HG03159 (cell line): ENCODE results near the gene NACC2.

Experiments used
- ATAC-seq: cut with Tn5 transposase; IDR thresholded peaks from one replicate; pipeline ENCODE4 v1.9.1; 2021; ENCODE audit warnings: mild to moderate bottlenecking, moderate library complexity; ENCODE audit not compliant: unreplicated experiment

The NACC2 gene

DNA sequence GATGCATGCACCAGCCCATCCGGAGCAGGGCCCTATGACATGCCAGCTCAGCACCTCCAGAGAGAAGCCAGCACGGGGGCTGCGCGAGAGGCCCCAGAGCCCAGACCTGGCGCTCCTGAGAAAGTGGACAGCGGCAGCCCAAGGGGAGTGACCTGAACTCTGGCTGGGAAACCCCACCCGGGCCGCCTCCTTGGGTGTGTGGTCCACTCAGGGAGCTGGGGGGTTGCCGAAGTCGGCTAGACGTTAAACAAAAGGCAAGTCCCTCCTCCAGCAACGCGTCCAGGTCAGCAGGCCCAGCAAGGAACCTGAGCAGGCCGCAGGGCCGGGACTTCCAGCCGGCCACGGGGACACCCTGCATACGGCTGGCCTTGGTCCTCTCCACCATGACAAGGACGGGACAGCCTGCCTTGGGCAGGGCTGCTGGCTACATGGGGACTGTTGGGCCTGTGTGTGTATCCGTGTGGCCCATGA, 35.7 kb downstream of the NACC2 start:
- ATAC-seq: no peak

DNA sequence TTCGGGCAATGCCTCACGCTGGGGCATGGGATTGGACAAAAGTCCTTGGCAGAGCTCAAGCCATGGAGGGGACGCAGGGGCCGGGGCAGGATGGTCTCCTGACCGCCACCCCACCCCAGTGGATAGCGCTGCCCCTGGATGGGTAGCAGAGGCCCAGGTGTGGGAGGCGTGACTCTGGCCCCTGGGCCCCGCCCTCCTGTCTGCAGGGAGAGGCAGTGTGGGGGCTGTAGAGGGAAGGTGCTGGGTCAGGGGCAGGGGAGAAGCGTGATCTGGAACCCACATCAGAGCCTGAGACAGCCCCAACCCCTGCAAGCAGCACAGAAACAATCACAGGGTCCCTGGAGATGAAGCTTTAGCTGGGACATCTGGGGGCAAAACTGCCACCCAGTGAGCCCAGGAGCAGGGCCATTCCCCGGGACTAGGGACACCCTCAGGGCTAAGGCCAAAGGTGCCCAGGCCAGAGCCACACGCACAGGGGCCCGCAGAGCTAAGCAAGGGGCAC, 36.2 kb downstream of the NACC2 start:
- ATAC-seq: no peak

DNA sequence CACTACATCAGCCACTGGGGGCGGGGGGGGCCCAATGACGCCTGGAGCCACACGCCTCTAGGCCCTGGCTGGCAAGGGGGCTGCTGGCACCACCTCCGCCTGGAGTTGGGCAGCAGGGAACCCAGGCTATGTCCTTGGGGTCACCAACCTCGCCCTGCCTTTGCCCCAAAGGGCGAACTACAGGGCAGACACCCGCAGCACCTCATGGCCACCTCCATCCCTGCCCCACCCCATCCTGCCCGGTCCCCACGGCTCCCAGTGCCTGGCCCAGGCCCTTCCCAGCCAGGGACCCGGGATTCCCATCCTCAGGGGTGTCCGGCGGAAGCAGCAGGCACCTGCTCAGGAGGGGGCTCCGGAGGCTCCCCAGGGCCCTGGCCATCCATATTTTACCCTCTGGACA, 37.0 kb downstream of the NACC2 start:
- no peak for ATAC-seq

DNA sequence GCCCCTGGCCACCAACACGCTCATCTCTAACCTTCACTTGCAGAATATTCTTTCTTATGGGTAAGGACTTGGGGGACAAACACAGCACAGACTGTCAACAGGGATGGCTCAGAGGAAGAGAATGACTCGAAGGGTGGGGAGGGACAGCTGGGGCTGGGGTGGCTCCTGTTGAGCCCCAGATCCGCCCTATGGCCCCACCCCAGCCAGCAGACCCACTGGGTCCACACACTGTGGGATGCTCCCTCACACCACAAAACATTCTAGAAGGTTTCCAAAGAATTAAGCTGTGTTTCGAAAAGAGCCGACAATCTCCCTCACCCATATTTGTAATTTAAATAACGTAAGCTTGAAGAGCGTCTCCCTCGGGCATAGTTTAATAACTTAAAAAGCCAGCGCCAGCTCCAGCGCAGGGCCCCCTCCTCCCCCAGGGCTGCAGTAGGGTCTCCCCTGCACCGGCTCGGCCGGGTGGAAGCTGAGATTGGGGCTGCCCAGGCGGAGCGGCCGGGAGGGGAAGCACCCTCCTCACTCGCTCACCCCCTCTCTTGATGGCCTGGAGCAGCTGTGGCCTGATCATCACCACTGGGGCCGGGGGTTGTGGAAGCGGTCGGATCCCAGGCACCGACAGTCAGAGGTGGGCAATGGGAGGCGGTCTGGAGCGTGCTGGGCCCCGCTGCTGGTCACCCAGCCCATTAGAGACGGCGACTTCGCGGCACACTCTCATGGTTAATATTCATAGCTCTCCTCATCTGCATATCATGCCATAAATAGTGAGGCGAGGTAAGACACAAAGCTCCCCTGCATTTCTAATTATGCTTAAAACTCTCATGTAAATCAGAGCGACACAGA, 37.6 kb downstream of the NACC2 start:
- no peak for ATAC-seq

DNA sequence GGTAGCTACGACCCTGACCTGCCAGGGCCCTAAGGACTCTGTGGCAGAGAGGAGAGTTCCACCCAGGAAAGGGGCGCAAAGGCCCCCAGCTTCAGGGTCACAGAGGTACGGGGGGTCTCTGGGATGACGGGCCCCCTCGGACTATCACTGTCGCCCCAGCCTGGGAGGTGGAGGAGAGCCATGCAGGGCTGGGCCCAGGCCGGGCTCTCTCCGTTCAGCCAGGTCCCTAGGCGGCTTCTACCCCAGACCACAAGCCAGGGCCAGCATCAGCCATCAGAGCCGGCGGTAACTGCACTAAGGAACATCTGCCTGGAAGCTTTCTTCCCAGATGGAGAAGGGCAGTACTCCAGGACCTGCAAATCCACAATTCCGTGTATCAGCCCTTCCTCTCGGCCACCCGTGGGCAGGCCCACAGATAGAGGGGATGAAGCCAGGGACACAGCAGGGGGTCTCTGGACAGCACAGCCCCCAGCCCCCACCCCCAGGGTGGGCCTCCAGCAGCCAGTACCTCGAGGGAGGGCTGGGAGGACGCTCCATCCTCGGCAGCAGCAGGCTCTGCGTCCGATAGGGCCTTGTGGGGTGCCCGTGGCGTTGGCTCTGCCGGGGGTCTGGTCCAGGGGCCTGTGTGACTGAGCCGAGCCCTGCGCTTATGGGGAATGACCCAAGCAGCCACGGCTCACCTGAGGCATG, 38.4 kb downstream of the NACC2 start:
- no peak for ATAC-seq

DNA sequence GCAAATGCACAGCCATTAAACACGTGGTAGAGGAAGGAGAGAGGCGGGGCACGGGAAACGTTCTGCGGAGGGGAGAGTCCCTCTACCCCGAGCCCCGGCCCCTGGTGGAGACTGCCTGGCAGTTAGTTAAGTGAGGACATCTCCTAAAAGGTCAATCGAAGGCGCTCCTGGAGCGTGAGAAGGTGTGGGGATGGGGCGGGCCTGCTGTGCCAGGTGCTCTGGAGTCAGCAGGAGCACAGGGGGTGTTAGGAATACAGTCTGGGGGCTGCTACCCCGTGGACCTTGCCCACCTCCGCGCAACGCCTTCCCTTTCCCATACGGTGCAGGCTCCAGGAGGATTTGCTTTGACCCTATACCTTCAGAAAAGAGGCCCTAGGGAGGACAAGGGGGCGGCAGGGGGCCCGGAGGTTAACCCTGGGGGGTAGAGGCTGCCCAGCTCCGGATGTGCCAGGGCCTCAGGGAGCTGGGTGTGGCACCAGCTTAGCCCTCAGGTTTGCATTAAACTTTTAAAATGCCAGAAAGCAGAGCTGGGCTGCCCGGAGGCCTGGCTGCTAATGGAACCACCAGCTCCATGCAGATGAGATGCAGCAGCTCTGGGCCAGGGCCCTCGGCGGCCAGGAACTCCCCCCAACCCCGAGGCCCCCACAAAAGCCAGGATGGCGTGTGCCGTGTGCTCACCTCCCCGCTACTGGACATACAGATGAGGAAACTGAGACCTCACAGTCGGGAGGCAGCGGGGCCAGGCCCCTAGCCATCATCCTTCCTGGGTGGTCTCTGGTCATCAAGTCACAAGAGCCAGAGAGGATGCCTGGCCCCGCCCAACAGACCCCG, 39.2 kb downstream of the NACC2 start:
- ATAC-seq: no peak

DNA sequence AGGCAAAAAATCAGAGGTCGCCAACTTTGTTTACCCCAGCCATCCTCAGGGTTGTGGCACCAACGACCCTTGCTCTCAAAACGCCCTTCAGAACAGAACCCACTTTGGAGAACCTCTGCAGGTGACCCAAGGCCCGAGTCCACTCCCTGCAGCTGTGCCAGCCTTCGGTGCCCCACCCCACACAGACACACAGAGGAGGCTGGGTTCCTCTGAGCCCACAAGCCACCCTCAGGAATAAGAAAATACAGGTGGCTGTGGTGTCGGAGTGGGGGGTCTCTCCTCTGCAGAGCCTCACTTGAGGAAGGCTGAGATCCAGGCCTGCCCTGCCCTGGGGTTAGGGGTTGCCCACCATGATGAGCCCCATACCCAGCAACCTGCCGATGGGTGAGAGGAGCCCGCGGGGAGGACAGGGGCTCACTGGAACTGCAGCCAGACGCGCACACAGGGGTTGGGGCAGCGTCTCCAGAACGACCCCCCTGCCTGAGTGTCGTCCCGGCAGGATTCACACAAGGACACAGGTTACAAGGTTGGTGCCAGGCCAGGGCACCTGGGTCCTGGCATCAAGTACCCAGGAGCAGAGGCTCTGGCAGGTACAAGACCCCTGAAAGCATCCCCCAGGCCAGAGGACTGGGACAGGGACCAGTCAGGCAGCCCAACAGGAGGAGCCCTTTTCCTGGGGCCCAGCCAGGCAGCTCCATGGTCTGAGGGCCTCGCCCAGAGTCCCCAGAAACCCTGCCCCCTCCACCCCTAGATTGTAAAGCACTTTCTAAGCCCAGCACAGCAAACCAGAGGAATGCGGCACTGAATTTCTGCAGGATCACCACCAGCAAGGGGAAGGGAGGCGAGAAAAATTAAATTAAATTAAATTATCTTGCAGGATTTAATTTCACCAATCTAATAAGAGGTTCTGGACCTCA, 40.0 kb downstream of the NACC2 start:
- no peak for ATAC-seq

DNA sequence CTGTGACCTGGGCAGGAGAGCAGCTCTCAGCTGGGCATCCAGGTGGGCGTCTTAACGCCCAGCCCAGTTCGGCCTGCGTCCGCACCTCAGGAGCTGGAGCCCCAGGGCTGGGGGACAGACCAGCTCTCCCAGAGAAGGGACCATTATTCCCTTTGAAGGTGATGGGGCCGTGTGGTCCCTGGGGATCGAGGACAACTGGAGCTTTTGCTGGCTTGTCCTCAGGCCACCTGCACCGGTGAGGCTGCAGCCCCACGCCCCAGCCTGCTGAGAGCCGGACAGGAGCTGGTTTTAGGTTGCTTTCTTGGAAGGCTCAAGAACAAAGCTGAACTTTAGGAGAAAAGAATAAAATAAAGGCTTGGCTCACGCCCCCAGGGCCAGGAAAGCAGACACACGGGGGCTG, 40.9 kb downstream of the NACC2 start:
- no peak for ATAC-seq

DNA sequence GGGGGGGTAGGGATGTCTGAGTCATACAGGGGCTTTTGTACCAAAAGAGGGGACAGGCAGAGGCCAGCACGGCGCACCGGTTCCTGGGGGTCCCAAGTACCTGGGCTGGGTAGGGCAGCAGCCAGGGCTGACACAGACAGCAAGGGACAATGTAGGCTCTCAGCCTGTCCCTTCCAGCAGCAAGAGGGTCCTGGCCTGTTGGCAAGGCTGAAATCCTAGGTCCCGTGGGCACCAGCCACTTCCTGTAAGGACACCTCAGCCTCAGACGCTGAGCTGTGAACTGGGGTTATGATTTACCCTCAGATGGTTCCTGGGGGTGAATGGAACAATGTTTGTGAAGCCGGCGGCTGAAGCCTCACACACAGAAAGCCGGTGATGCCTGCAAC, 41.3 kb downstream of the NACC2 start:
- no peak for ATAC-seq

DNA sequence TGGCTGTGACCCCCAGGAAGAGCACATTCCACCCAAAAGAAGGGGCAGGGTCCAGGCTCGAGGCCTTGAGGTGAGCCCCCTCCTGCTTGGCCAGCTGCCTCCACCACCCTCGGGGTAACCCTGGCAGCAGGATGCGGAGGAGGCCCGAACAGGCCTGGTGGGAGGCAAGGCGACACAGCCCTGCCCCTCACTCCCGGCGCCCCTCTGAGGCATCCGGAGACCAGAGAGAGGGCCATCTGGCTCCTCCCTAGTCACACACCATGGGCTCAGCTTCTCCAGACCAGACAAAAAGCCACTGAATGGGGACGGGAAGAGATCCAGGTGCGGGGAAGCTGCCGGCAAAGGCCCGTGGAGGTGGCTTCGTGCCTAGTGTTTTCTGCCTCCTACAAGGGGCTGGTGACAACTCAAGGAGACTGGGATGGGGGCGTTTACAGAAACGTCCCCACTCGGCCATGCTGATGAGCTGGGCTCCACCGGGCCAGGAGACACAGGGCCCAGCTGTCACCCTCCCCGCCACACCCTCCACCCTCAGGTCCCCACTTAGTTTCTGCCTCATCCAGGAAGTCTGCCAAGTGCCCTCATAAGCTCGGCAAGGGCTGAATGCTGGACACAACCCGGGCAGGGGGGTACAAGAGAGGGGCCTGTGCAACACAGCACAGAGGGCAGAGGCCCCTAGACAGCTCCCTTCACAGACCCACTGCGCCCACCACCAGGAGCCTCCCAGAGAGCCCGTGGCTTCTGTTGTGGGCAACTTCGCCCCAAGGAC, 41.9 kb downstream of the NACC2 start:
- no peak for ATAC-seq

DNA sequence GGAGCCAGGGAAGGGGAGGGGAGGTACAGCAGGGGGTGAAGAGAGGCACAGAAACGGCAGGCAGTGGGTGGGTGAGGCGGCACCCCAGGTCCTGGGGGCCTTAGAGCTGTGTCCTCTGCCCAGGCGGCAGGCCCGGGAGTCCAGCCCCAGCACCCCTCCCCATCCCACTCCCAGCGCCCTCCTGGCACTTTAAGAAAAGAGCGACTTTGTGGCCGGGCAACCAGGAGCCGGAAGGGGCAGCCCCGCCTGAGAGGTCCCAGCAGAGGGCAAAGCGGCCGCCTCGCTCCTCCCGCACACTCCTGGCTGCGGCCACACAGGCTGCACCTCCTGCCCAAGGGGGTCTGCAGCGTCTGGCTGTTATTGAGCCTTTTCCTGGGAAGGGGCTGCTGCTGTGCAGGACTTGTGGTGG, 42.6 kb downstream of the NACC2 start:
- ATAC-seq: no peak

DNA sequence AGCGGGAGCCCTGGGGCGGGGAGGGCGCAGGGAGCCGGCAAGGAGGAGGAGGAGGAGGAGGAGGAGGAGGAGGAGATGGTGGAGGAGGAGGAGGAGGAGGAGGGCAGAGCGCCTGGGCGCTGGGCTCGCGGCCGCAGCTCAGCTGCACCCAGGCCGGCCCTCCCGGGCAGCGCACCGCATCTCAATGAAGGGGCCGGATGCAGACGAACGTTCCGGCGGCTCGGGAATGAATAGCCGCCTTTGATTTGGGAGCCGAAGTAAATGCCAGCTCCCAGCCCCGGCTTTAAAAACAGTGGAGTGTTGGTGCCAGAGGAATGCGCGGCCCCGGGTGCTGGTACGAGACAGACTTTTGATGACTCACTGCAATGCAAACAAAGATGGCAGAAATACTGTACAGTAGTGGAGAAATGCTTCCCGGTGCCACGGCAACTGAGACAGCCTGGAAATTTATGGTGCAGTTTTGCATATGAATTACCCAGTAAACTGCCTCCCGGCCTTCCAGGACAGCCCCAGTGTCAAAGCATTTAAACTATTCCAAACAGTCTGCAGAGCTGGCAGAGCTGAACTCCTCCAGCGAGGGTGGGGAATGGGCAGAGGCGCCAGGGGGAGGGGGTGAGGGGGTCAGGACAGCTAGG, 43.1 kb downstream of the NACC2 start:
- no peak for ATAC-seq

DNA sequence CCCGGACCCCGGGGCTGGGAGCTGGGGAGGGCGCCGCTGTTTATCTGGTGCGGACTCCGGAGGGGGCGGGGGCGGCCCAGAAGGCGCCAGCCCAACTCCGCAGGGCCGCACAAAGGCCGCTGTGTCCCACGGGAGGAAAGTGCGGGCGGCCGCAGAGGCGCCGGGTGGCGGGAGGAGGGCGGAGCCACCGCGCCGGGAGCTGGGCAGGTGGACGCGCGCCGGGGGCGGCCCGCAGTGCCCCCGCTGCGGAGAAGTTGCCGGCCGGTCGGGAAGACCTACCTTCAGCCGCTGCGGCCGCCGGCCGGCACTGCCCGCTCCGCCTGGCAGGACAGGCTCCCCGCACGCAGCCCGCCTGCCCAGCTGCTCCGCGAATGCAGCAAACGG, 43.6 kb downstream of the NACC2 start:
- no peak for ATAC-seq

DNA sequence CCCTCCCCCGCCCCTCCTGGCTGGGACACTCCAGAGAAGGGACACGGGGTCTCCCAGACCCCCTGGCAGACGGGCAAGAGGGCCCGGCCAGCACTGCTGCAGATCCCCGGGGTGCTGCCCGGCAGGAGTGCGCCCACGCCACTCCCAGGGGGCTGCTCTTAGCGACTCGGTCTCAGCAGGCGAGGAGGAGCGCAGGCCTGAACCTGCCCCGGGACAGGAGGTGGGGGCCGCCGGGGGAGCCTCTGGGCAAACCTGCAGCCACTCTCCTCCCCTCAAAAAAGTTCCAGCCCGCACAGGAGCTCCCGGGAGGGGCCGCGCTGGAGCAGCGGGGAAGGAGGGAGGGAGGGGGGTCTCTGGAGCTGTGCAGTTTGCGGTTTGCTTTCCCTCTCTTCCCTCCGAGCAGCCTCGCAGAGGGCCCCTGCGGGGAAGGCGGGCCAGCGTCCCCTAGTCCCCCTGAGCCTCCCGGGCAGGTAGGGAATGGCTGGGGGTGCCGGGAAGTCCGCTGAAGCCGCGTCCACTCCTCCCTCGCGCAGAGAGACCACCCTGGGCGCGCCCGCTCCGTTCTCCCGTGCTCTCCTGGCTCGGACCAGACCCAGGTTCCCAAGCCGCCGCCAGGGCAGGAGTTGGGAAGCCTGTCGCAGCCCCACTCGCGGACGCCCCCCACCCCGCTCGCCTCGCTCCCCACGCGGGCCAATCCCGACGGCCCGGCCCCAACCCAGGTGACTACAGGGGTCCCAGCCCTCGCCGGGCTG, 44.2 kb downstream of the NACC2 start:
- no peak for ATAC-seq

DNA sequence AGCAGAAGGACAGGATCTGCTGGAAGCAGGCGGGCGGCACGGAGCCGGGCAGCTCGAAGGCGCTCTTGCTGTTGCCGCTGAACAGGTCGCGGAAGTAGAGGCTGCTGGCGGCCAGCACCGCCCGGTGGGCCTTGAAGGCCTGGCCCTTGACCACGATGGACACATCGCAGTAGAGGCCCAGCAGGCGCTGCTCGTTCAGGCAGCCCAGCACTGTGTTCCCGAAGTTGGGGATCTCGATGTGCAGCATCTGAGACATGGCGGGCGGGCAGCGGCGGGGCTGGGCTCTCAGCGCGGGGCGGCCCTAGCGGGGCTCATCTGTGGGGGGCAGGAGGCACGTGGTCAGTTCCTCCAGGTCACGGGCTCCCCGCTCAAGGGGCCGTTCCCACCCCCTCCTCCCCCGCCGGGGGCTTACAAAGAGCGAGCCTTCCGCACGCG, 44.8 kb downstream of the NACC2 start:
- ATAC-seq: no peak

DNA sequence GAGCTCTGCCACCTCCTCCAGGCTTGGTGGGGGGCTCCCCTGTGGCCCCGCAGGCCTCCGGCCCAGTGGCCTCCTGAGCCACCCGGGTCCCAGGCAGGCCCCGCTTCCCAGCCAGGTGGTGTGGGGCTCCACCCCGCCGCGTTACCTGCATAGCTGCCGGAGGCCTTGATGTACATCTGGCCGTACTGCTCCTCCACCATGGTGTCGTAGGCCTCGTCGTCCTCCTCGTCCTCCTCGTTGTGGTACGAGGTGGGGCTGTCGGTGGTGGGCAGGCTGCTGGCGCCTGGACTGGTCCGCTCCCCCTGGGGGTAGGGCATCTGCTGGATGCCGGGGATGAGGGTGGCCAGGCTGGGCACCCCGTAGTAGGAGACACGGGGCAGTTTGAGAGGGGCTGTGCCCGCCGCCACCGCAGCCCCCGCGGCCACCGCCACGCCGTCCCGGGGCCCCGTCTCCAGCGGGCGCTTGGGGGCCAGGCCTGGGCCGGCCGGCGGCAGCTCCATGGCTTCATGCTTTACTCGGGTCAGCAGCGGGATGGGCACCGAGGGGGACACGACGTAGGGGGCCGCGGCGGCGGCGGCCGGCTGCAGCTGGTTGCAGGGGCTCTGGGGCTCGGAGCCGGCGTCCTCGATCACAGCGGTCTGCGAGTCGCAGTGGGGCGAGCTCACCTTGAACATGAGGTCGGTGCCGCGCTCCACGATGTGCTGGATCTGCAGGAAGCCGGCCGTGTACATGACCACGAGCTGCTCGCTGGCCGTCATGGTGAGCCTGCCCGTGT, 45.4 kb downstream of the NACC2 start:
- no peak for ATAC-seq

DNA sequence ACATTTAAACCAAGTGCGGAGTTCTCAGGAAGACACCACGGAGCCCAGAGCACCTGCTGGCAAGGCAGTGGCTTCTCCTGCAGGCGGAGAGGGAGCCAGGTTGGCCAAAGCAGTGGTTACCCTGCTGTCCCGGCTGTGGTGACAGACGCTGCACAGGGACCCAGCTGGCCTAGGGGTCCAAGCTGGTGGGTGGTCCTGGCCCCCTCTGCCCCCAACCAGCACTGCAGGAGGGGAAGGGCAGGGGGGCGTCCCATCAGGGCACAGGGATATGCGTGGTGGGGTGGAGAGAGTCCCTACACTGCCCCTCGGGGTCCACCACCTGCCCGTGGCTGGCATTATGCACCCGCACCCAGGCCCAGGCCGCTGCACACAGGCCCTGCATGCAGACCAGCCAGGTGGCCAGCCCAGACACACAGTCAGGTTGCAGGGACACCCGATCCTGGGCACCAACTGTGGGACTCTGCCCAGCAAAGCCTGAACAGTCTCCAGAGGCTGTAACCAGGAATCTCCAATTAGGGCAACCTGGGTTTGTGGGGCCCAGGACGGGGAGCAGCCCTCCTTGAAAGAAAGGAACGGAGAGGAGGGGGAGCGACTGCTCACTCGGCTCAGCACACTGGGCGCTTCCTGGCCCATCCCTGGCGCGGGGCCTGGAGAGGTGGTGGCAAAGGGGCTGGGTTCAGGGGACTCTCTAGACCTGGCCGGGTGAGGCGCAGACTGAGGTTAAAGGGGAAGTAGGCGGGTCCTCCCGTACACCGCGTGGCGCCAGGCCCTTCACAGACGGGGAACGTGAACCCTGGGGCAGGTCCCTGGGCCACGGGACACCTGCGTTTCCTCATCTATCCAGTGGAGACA, 46.3 kb downstream of the NACC2 start:
- ATAC-seq: no peak
